ENCODE measurements around the gene CASR.
"Not testable (repeated sequence)": the region's sequence is repeated elsewhere in the genome, so short reads cannot be mapped to it uniquely, and the experiment has no call there.

The CASR gene

GRCh38 chr3:122183521-122183892, at the start of gene CASR:
CASR (plus strand) TSS chr3:122183668; CDS start chr3:122254190, 70,522 bp downstream.
- no peak for DNase-seq

- DNase-seq: peak; percentile 1 to 8
Observed at GRCh38 chr3:122146466-122146865, 37.0 kb upstream of the CASR start.

- DNase-seq: no peak
Observed at GRCh38 chr3:122148941-122149627, 34.4 kb upstream of the CASR start.

GRCh38 chr3:122151480-122151879, 32.0 kb upstream of the CASR start:
- no peak for DNase-seq

- DNase-seq: not testable (repeated sequence)
Observed at GRCh38 chr3:122164983-122165382, 18.5 kb upstream of the CASR start.

- DNase-seq: no peak
Observed at GRCh38 chr3:122167630-122168029, 15.8 kb upstream of the CASR start.

- DNase-seq: no peak
Observed at GRCh38 chr3:122168044-122168443, 15.4 kb upstream of the CASR start.

- no peak for DNase-seq
Observed at GRCh38 chr3:122169911-122170310, 13.6 kb upstream of the CASR start.

- DNase-seq: not testable (repeated sequence)
Observed at GRCh38 chr3:122171361-122171760, 12.1 kb upstream of the CASR start.

- DNase-seq: no peak
Observed at GRCh38 chr3:122178711-122179110, 4.8 kb upstream of the CASR start.

- DNase-seq: no peak
Observed at GRCh38 chr3:122183893-122184590, 574 bp downstream of the CASR start.

- no peak for DNase-seq
Observed at GRCh38 chr3:122184591-122184929, 1.1 kb downstream of the CASR start.

GRCh38 chr3:122186372-122186771, 2.9 kb downstream of the CASR start:
- no peak for DNase-seq

GRCh38 chr3:122188737-122189136, 5.3 kb downstream of the CASR start:
- DNase-seq: no peak

- no peak for DNase-seq
Observed at GRCh38 chr3:122189357-122189756, 5.9 kb downstream of the CASR start.

GRCh38 chr3:122190525-122190924, 7.1 kb downstream of the CASR start:
- DNase-seq: no peak

GRCh38 chr3:122198966-122199365, 15.5 kb downstream of the CASR start:
- DNase-seq: no peak

GRCh38 chr3:122199552-122199951, 16.1 kb downstream of the CASR start:
- no peak for DNase-seq

- no peak for DNase-seq
Observed at GRCh38 chr3:122200661-122201060, 17.2 kb downstream of the CASR start.

- not testable (repeated sequence) for DNase-seq
Observed at GRCh38 chr3:122201476-122201875, 18.0 kb downstream of the CASR start.

- DNase-seq: no peak
Observed at GRCh38 chr3:122208579-122208978, 25.1 kb downstream of the CASR start.

GRCh38 chr3:122213650-122214049, 30.2 kb downstream of the CASR start:
- DNase-seq: no peak

- no peak for DNase-seq
Observed at GRCh38 chr3:122214711-122215110, 31.2 kb downstream of the CASR start.

GRCh38 chr3:122215592-122216298, 32.3 kb downstream of the CASR start:
- no peak for DNase-seq
